Sigmoid colon (tissue), 7 donors: Measurements from ENCODE around the gene SAPCD2. TPM values are rescaled to one million over a fixed set of nuclear protein-coding genes. Genes with fewer than 3 reads are reported as not detected.

Experiments used
- DNase-seq: peaks from one replicate; pipeline ENCODE4 v3.0.0-alpha.2; 2019
- H3K27ac ChIP-seq, 4 donors: fragments of 200-600 bp; sonication (generic); one replicate each; pipeline ENCODE4 v1.5.1; 2016 to 2019; ENCODE audit warnings: mild to moderate bottlenecking in 1 of 4
- H3K27me3 ChIP-seq, 3 donors: fragments of 200-600 bp; sonication (generic); one replicate each; pipeline ENCODE4 v1.5.1; 2019; ENCODE audit warnings: mild to moderate bottlenecking in 1 of 3
- H3K36me3 ChIP-seq, 4 donors: fragments of 200-600 bp; sonication (generic); one replicate each; pipeline ENCODE4 v1.5.1; 2016 to 2019
- H3K4me1 ChIP-seq, 4 donors: fragments of 200-600 bp; sonication (generic); one replicate each; pipeline ENCODE4 v1.5.1; 2017 to 2019
- H3K4me3 ChIP-seq, 4 donors: fragments of 200-600 bp; sonication (generic); one replicate each; pipeline ENCODE4 v1.5.1; 2017 to 2019; ENCODE audit warnings: mild to moderate bottlenecking in 2 of 4, moderate library complexity in 1 of 4
- H3K9me3 ChIP-seq, 4 donors: fragments of 200-600 bp in 3 of 4; sonication (generic) in 3 of 4; one replicate each; pipeline versions ENCODE4 v1.5.1 to v1.6.1; 2013 to 2019
- CTCF ChIP-seq, 4 experiments: fragments of 450-650 bp in 3 of 4; fragments of 200-600 bp in 1 of 4; IDR thresholded peaks; one replicate each; pipeline ENCODE4 v1.5.1; 2016 to 2019; ENCODE audit warnings: antibody characterized with exemption in 4 of 4, mild to moderate bottlenecking in 3 of 4, moderate library complexity in 2 of 4
- EP300 ChIP-seq, 4 donors: sonication (generic); formaldehyde crosslinking; IDR thresholded peaks; one replicate each; pipeline ENCODE4 v1.6.1; 2017; ENCODE audit warnings: antibody characterized with exemption in 4 of 4
- POLR2A ChIP-seq, 2 donors: fragments of 450-650 bp; IDR thresholded peaks; one replicate each; pipeline ENCODE4 v1.6.1; 2016; ENCODE audit warnings: antibody characterized with exemption in 2 of 2, mild to moderate bottlenecking in 2 of 2, moderate library complexity in 2 of 2
- POLR2AphosphoS5 ChIP-seq, 4 donors: sonication (generic); formaldehyde crosslinking; IDR thresholded peaks; one replicate each; pipeline ENCODE4 v1.6.1; 2017; ENCODE audit warnings: antibody characterized with exemption in 4 of 4
- WGBS, 2 donors: extraction: QIAGEN DNeasy Blood & Tissue Kit; methylation state at CpG; one replicate each; pipeline ENCODE4 v1.1.7; 2013; 5-methylcytosine and 5-hydroxymethylcytosine counted together
- intact Hi-C: fragments of 100-400 bp; cut with DNase I; formaldehyde crosslinking; loops from one replicate; pipeline ENCODE4 v1.15.1; 2023
- polyA plus RNA-seq, 3 donors: library from polyadenylated mRNA; stranded (reverse); fragments of 200-250 nt; gene quantifications; one replicate each; pipeline ENCODE4 v1.2.3, GENCODE V29; 2013
- total RNA-seq, 4 donors: library from RNA; depleted of rRNA; stranded (reverse); fragments of >200 nt; gene quantifications; one replicate each; pipeline ENCODE4 v1.1.0, GENCODE V29; 2016
- donor health status: healthy with polysubstance abuse.
- donor health status: Bipolar disorder and iron deficiency.
- donor health status: healthy.

Gene SAPCD2
- total and polyA plus RNA-seq, 7 donors = 0.81 to 16.4 (median 3.7) TPM; not detected in 3

GRCh38 chr9:137073992-137074399, 3.6 kb upstream of the SAPCD2 start:
- no peaks in the 10 kb centered on the region for H3K9me3 ChIP-seq

DNA sequence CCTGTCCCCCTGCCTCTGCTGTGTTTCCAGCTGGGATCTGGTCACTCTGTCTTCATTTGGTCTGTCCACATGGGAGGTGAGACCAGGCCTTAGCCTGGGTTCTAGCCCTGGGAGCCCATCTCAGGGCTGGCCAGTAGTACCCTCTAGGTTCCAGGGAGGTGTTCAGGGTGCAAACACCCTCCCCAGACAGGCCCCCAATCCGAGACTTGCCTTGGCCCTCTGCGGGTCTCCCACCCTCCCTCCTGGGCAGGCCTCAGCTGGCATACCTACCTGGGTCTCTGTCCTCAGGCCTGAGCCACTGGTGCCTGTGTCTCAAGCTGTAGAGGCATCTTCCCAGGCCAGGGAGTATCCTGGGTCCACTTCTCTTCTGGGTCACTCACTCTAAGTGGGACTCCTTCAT, 925 bp upstream of the SAPCD2 start:
- Histone ChIP-seq H3K4me3 (no peak overlapping the region), H3K36me3 (no peaks in the 10 kb centered on the region), H3K9me3 (no peaks in the 10 kb centered on the region), H3K4me1 (peaks cover 0 to 17% (median 14%) of the 10 kb centered on the region in 4 donors), H3K27me3 (peaks cover 18 to 36% (median 29%) of the 10 kb centered on the region in 3 donors), H3K27ac (peak overlapping the region in 3 of 4 donors; percentile 33 to 66 (median 50))
- WGBS, 2 donors = 94% methylated on average over 2 of the region's 2 CpGs
- no peak for DNase-seq
- TF ChIP-seq CTCF (IDR thresholded peaks at IDR 0.05) (no peak), EP300 (IDR thresholded peaks at IDR 0.05) (no peak), POLR2A (IDR thresholded peaks at IDR 0.05) (no peak), POLR2AphosphoS5 (IDR thresholded peaks at IDR 0.05) (no peak)
- intact Hi-C loops = no loop called here

More at GRCh38 chr9:137073992-137074399, 3.6 kb upstream of the SAPCD2 start:
- H3K4me1 ChIP-seq = peaks cover 0 to 42% (median 38%) of the 10 kb centered on the region in 4 donors
- peaks cover 0 to 2% (median 0%) of the 10 kb centered on the region in 4 donors for H3K36me3 ChIP-seq
- 36 to 82% methylated on average over 8 of the region's 8 CpGs for WGBS, 2 donors
- no peak overlapping the region for H3K27ac ChIP-seq
- intact Hi-C loops = no loop called here
- no peak overlapping the region for H3K4me3 ChIP-seq
- H3K27me3 ChIP-seq = peaks cover 30 to 48% (median 37%) of the 10 kb centered on the region in 3 donors
- TF ChIP-seq EP300 (IDR thresholded peaks at IDR 0.05) (no peak), POLR2AphosphoS5 (IDR thresholded peaks at IDR 0.05) (no peak), POLR2A (IDR thresholded peaks at IDR 0.05) (no peak), CTCF (IDR thresholded peaks at IDR 0.05) (no peak)
- DNase-seq = no peak

DNA sequence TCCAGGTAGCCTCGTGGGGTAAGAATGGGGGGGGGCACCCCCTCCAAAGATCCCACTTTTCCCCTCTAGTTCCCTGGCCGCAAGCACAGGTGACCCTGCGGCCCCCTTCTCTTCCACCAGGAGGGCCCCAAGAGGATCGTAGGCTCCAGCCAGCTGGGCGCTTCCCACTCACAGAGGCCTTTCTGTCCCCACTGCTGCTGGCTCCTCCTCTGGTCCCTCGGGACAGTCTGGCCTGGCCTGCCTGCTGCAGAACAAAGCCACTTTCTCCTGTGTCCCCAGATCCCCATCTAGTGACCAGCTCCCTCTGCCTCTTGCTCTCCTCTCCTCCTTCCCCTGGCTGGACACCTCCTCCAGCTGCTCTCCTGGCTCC, 534 bp upstream of the SAPCD2 start:
- no peak for TF ChIP-seq EP300 (IDR thresholded peaks at IDR 0.05)
- TF ChIP-seq POLR2A (IDR thresholded peaks at IDR 0.05) = no peak
- TF ChIP-seq POLR2AphosphoS5 (IDR thresholded peaks at IDR 0.05) = no peak
- TF ChIP-seq CTCF (IDR thresholded peaks at IDR 0.05) = no peak
- no peak for DNase-seq
- intact Hi-C loops = no loop called here
- H3K27me3 ChIP-seq = peaks cover 18 to 35% (median 28%) of the 10 kb centered on the region in 3 donors
- no peaks in the 10 kb centered on the region for H3K36me3 ChIP-seq
- H3K9me3 ChIP-seq = no peaks in the 10 kb centered on the region
- peak overlapping the region in 3 of 4 donors; percentile 32 to 48 (median 41) for H3K4me3 ChIP-seq
- H3K27ac ChIP-seq = peak overlapping the region; percentile 44 to 66 (median 48)
- peaks cover 0 to 17% (median 14%) of the 10 kb centered on the region in 4 donors for H3K4me1 ChIP-seq
- WGBS, 2 donors = 16 to 24% methylated on average over 6 of the region's 6 CpGs

DNA sequence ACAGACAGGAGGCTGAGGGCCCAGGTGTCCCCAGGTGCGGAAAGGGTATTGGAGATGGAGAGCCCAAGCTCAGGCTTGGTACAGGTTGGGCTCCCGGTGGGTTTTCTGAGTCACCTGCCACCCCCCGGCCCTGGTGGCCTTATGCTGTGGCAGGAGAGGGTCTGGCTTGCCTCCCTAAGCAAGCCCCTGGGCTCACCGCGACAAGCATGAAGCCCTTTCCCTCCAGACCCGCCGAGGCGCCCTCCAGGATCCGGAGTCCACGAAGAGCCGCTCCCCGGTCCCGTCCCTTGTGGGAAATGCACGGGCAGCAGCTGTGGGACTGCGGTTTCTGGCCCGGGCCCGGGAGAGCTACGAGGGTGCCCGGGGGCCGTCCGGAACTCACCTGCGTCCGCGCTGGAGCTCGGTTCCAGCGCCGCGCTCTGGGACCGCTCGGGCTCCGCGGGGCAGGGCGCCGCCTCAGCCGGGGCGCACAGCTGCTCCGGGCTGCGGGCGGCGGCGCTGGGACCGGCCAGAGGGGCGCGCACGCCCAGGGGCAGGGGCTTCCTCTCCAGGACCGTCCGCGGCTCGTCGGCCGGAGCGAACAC, 757 bp downstream of the SAPCD2 start:
- no peaks in the 10 kb centered on the region for H3K9me3 ChIP-seq
- 3 to 4% methylated on average over 52 of the region's 52 CpGs for WGBS, 2 donors
- TF ChIP-seq POLR2AphosphoS5 (IDR thresholded peaks at IDR 0.05) (no peak), POLR2A (IDR thresholded peaks at IDR 0.05) (no peak), CTCF (IDR thresholded peaks at IDR 0.05) (no peak)
- peaks cover 0 to 17% (median 14%) of the 10 kb centered on the region in 4 donors for H3K4me1 ChIP-seq
- no peak for DNase-seq
- H3K27ac ChIP-seq = no peak overlapping the region
- H3K36me3 ChIP-seq = no peaks in the 10 kb centered on the region
- peak overlapping the region in 1 of 4 donors; percentile 48 for H3K4me3 ChIP-seq
- H3K27me3 ChIP-seq = peaks cover 18 to 37% (median 28%) of the 10 kb centered on the region in 3 donors
- intact Hi-C loops = loop anchor here (5.0 kb wide), 1 partner anchor 42 kb away; the partner anchor contains the start of gene ABCA2
